ENCODE results near the gene CD99L2. TPM values are rescaled to one million over a fixed set of nuclear protein-coding genes. Genes with fewer than 3 reads are reported as not detected.
"Not testable (repeated sequence)": the region's sequence is repeated elsewhere in the genome, so short reads cannot be mapped to it uniquely, and the experiment has no call there.

CD99L2 gene
- total RNA-seq, 1 donor from 2014 or later = 33.2 TPM

- DNase-seq (ENCODE audit: low spot score) = peak; percentile 21
Observed at GRCh38 chrX:150897421-150898320, 797 bp downstream of the CD99L2 start.

GRCh38 chrX:150896632-150897031 lies 1.8 kb downstream of the CD99L2 start:
- DNase-seq (ENCODE audit: low spot score) = no peak

DNA sequence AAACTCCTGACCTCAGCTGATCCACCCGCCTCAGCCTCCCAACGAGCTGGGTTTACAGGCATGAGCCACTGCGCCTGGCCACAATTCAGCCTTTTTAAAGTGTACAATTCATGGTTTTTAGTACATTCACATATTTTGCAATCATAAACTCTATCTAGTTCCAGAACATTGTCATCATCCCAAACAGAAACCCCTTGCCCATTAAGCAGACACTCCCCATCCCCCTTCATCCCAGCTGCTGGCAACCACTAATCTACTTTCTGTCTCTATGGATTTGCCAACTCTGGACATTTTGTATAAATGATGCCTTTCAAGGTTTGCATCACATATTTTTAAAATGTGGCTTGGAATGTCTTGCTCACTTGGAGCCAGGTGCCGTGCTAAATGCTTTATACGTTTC lies 4.5 kb downstream of the CD99L2 start:
- DNase-seq (ENCODE audit: low spot score) = no peak

DNA sequence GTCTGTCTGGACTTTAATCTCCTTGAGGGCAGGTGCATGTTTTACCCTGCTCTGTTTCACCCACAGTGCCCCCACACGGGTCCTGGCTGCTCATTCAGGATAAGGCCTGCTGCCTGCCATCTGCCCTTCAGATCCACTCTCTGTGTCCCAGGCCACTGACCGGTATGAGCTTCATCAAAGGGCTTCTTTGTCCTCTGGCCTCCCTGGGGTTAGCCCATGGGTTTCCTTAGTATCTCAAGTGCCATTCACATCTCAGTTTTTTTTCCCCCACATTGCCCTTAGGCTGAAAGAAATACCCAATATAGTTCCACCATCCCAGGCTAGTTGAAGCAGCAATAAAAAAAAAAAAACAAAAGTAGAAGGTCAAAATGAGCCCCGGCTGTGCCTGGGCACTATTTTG lies 9.3 kb downstream of the CD99L2 start:
- no peak for DNase-seq (ENCODE audit: low spot score)

GRCh38 chrX:150887906-150888465 lies 10.5 kb downstream of the CD99L2 start:
- DNase-seq (ENCODE audit: low spot score) = no peak

DNA sequence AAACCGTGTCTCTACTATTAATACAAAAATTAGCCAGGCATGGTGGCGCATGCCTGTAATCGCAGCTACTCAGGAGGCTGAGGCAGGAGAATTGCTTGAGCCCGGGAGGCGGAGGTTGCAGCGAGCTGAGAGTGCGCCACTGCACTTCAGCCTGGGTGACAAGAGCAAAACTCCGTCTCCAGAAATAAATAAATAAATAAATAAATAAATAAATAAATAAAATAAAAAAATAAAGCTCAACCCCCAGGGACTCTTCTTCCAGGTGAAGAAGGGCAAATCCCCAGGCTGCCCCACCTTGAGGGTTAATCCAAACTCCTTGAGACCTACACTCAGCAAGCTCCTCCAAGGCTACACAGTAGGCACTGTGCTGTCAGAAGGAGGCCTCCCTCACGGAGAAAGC lies 11.2 kb downstream of the CD99L2 start:
- not testable (repeated sequence) for DNase-seq (ENCODE audit: low spot score)

DNA sequence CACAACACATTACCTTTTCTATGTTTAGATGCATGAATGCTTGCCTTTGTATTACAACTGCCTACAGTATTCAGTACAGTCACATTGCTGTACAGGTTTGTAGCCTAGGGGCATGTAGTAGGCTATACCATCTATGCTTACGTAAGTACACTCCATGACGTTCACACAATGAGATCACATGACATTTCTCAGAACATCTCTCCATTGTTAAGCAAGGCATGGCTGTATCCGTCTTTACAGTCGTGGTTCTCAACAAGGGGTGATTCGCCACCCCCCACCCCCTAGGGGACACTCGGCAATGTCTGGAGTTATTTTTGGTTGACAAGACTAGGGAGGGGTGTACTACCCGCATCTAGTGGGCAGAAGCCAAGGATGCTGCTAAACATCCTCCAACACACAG lies 12.1 kb downstream of the CD99L2 start:
- no peak for DNase-seq (ENCODE audit: low spot score)

DNA sequence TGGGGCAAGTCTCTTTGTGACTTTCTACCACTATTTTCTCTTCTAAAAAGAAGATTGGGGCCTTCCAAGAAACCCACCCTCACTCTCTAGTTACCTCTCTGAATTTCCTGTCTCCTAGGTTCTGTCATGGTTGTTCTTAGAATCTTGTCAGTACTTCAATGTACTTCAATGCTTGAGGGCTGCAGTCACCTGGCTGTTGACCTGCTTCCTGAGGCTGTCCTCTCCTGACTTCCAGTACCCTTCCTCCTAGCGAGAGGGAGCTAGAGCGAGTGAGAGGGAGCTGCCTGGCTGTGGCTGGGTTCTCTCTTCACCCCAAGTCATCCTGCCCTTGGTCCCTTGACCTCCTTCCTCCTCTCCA lies 17.7 kb downstream of the CD99L2 start:
- no peak for DNase-seq (ENCODE audit: low spot score)

GRCh38 chrX:150879855-150880807 lies 18.3 kb downstream of the CD99L2 start:
- DNase-seq (ENCODE audit: low spot score) = no peak

DNA sequence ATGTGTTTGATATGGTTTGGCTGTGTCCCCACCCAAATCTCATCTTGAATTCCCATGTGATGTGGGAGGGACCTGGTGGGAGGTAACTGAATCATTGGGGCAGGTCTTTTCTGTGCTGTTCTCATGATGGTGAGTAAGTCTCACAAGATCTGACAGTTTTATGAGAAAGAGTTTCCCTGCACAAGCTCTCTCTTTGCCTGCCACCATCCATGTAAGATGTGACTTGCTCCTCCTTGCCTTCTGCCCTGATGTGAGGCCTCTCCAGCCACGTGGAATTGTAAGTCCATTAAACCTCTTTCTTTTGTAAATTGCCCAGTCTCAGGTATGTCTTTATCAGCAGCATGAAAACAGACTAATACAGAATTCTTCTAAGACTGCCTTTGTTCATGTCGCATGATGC lies 22.8 kb downstream of the CD99L2 start:
- not testable (repeated sequence) for DNase-seq (ENCODE audit: low spot score)

DNA sequence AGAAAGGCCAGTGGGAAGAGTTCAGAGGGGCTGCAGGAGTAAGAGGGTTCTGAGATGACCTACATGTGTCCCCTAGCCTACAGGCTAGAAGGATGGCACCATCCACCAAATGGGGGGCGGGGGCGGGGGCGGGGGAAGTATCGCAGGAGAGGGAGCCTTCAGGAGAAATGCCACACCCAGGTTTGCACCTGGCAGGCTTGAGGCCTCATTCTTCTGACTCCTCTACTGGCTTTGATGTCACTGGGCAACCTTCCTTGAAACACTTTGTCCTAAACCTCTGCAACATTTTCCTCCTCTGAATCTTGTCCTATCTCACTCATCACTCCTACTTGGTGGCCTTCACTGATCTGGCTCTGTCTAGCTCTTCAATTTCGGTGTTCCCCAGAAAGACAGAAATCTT lies 24.0 kb downstream of the CD99L2 start:
- DNase-seq (ENCODE audit: low spot score) = no peak

DNA sequence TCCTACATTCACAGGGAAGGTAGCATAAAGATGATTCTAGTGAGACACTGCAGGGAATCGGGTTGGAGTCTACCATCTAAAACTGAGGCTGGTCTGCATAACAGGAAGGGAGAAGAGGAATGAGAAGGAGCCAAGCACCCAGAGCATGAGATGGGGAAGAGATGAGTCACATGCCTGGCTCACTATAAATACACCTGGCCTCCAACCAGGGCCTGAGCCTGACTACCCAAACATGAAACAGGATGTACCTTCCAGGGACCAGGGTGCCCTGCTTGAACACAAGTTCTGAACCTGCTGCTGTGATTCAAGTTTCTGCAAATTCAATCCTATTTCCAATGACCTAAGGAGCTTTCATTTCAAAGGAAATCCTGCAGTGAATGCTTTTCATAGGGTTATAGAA lies 24.9 kb downstream of the CD99L2 start:
- DNase-seq (ENCODE audit: low spot score) = no peak

- no peak for DNase-seq (ENCODE audit: low spot score)
Observed at GRCh38 chrX:150872773-150873336, 25.6 kb downstream of the CD99L2 start.

- DNase-seq (ENCODE audit: low spot score) = no peak
Observed at GRCh38 chrX:150871341-150871811, 27.1 kb downstream of the CD99L2 start.

- no peak for DNase-seq (ENCODE audit: low spot score)
Observed at GRCh38 chrX:150870487-150871340, 27.8 kb downstream of the CD99L2 start.

DNA sequence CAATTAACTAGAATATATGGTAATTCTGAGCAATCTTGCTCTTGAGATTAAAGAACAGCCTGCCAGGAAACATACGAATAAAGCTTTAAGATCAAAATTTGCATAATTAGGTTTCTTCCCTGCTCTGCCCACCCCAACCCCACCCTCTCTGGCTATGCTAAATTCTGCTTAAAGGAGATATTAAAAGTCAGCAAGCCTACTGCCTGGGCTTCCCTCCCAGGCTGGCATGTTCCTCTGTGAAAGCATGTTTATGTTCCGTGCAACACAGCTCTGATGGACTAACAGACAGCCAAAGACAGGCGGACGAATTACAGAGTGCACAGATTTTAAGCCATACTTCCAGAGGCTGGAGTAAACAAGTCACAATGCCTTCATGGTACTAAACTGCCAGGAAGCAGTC lies 28.4 kb downstream of the CD99L2 start:
- no peak for DNase-seq (ENCODE audit: low spot score)

- no peak for DNase-seq (ENCODE audit: low spot score)
Observed at GRCh38 chrX:150869450-150869849, 29.0 kb downstream of the CD99L2 start.

DNA sequence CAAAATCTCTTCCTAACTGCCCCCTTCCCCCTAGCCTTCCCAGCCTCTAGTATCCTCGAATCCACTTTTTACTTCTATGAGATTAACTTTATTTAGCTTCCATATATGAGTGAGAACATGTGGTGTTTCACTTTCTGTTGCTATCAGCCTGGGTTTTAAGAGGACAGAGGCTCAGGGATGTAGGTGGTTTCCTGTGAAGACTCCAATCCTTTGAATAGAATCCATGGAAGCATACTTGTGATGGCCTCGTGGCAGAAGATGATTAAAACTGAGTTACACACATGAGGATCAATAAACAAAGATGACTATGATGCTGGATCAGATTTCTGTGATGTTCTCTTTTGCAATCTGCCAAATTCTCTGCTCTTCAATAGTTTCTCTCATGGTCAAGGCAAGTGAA lies 29.8 kb downstream of the CD99L2 start:
- no peak for DNase-seq (ENCODE audit: low spot score)

DNA sequence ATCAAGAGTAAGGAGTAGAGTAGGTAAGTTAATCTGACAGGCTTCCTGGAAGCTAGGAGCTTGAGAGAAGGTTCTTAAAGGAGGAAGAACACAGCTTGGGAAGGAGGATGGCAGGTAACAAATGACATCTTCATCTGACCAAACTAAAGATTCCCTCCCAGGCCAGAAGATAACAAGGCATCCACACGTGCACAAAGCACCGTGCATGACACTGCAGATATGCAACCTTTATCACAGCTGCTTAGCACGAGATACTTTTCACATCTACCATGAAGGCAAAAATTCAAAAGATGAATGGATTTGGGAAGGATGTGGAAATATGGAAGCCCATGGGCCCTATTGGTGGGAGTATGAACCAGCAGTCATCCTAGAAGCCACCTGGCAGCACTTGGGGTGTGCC lies 34.3 kb downstream of the CD99L2 start:
- DNase-seq (ENCODE audit: low spot score) = no peak

GRCh38 chrX:150863191-150863590 lies 35.3 kb downstream of the CD99L2 start:
- no peak for DNase-seq (ENCODE audit: low spot score)

- no peak for DNase-seq (ENCODE audit: low spot score)
Observed at GRCh38 chrX:150857453-150857852, 41.0 kb downstream of the CD99L2 start.
